ENCODE measurements around the gene CHMP1B. TPM values are rescaled to one million over a fixed set of nuclear protein-coding genes. Genes with fewer than 3 reads are reported as not detected.
A peak's percentile ranks its signal among the peaks of the same experiment; 100 is the strongest.

CHMP1B gene
- total RNA-seq, 1 donor from 2014 or later, result 56.1 TPM

- H3K36me3 Mint-ChIP-seq (ENCODE audit: unreplicated experiment), result no peaks in the 10 kb centered on the region
- DNase-seq, result no peak
- H3K27ac Mint-ChIP-seq (ENCODE audit: unreplicated experiment), result no peak overlapping the region
- TF ChIP-seq CTCF (IDR thresholded peaks at IDR 0.05; ENCODE audit: partially characterized antibody, unreplicated experiment), result no peak
- no peaks in the 10 kb centered on the region for H3K27me3 Mint-ChIP-seq (ENCODE audit: unreplicated experiment)
- peaks cover 1% of the 10 kb centered on the region for H3K4me1 Mint-ChIP-seq (ENCODE audit: low read depth, unreplicated experiment)
- peaks cover 2% of the 10 kb centered on the region for H3K9me3 Mint-ChIP-seq (ENCODE audit: unreplicated experiment)
- H3K4me3 Mint-ChIP-seq (ENCODE audit: unreplicated experiment), result no peak overlapping the region
Measured at GRCh38 chr18:11834772-11835171, 16.4 kb upstream of the CHMP1B start.

DNA sequence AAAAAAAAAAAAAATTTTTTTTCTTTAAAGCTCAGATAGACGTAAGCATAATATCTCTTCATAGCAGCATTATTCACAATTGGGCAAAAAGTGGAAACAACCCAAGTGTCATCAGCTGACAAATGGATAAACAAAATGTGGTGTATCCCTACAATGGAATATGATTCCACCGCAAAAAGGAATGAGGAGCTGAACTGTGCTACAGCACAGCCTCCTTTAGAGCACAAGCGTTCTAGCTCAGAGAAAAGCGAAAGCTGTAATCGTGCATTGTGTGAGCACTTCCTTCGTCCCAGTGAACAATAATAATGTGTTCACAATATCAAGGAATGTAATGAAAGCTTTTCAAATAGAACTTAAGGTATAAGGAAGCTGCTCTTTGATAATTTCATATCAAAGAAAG is 11.7 kb upstream of the CHMP1B start:
- Mint-ChIP-seq H3K4me3 (ENCODE audit: unreplicated experiment) (no peak overlapping the region), H3K27me3 (ENCODE audit: unreplicated experiment) (peaks cover 3% of the 10 kb centered on the region), H3K9me3 (ENCODE audit: unreplicated experiment) (peaks cover 3% of the 10 kb centered on the region), H3K36me3 (ENCODE audit: unreplicated experiment) (no peaks in the 10 kb centered on the region), H3K4me1 (ENCODE audit: low read depth, unreplicated experiment) (peaks cover 3% of the 10 kb centered on the region), H3K27ac (ENCODE audit: unreplicated experiment) (no peak overlapping the region)
- DNase-seq, result no peak
- no peak for TF ChIP-seq CTCF (IDR thresholded peaks at IDR 0.05; ENCODE audit: partially characterized antibody, unreplicated experiment)

GRCh38 chr18:11840493-11840892 is 10.7 kb upstream of the CHMP1B start:
- no peak for DNase-seq
- no peak overlapping the region for H3K4me3 Mint-ChIP-seq (ENCODE audit: unreplicated experiment)
- peaks cover 3% of the 10 kb centered on the region for H3K27me3 Mint-ChIP-seq (ENCODE audit: unreplicated experiment)
- TF ChIP-seq CTCF (IDR thresholded peaks at IDR 0.05; ENCODE audit: partially characterized antibody, unreplicated experiment), result no peak
- H3K9me3 Mint-ChIP-seq (ENCODE audit: unreplicated experiment), result peaks cover 4% of the 10 kb centered on the region
- H3K27ac Mint-ChIP-seq (ENCODE audit: unreplicated experiment), result no peak overlapping the region
- peaks cover 7% of the 10 kb centered on the region for H3K4me1 Mint-ChIP-seq (ENCODE audit: low read depth, unreplicated experiment)
- no peaks in the 10 kb centered on the region for H3K36me3 Mint-ChIP-seq (ENCODE audit: unreplicated experiment)

DNA sequence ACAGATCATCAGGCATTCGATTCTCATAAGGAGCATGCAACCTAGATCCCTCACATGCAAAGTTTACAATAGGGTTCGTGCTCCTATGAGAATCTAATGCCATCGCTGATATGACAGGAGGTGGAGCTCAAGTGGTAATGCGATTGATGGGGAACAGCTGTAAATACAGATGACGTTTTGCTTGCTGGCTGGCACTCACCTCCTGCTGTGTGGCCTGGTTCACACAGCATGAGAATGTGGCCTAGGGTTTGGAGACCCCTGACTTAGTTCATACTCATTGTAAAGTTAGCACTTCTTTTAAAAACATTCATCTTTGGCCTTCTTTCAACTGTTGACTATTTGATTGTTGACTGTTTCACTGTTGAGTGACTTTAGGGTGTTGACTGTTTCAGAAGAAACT is 8.7 kb upstream of the CHMP1B start:
- peaks cover 4% of the 10 kb centered on the region for H3K9me3 Mint-ChIP-seq (ENCODE audit: unreplicated experiment)
- peaks cover 3% of the 10 kb centered on the region for H3K27me3 Mint-ChIP-seq (ENCODE audit: unreplicated experiment)
- DNase-seq, result no peak

GRCh38 chr18:11844436-11844835 is 6.8 kb upstream of the CHMP1B start:
- Mint-ChIP-seq H3K27ac (ENCODE audit: unreplicated experiment) (peak overlapping the region; percentile 93), H3K4me1 (ENCODE audit: low read depth, unreplicated experiment) (peaks cover 12% of the 10 kb centered on the region), H3K27me3 (ENCODE audit: unreplicated experiment) (peaks cover 5% of the 10 kb centered on the region), H3K36me3 (ENCODE audit: unreplicated experiment) (no peaks in the 10 kb centered on the region), H3K9me3 (ENCODE audit: unreplicated experiment) (peaks cover 8% of the 10 kb centered on the region), H3K4me3 (ENCODE audit: unreplicated experiment) (peak overlapping the region; percentile 6)
- DNase-seq, result peak; percentile 54
- TF ChIP-seq CTCF (IDR thresholded peaks at IDR 0.05; ENCODE audit: partially characterized antibody, unreplicated experiment), result no peak

More for the DNA sequence above, 8.7 kb upstream of the CHMP1B start:
- no peak overlapping the region for H3K4me3 Mint-ChIP-seq (ENCODE audit: unreplicated experiment)
- H3K27ac Mint-ChIP-seq (ENCODE audit: unreplicated experiment), result no peak overlapping the region
- no peak for TF ChIP-seq CTCF (IDR thresholded peaks at IDR 0.05; ENCODE audit: partially characterized antibody, unreplicated experiment)
- no peaks in the 10 kb centered on the region for H3K36me3 Mint-ChIP-seq (ENCODE audit: unreplicated experiment)
- peaks cover 11% of the 10 kb centered on the region for H3K4me1 Mint-ChIP-seq (ENCODE audit: low read depth, unreplicated experiment)

Measured in glutamatergic neuron (in vitro differentiated cells).